Measurements from ENCODE around the gene LTBP1. TPM values are rescaled to one million over a fixed set of nuclear protein-coding genes. Genes with fewer than 3 reads are reported as not detected.

LTBP1 gene
- total and polyA plus RNA-seq, 2 experiments from 2014 or later: 15.7 to 49.8 TPM

DNA sequence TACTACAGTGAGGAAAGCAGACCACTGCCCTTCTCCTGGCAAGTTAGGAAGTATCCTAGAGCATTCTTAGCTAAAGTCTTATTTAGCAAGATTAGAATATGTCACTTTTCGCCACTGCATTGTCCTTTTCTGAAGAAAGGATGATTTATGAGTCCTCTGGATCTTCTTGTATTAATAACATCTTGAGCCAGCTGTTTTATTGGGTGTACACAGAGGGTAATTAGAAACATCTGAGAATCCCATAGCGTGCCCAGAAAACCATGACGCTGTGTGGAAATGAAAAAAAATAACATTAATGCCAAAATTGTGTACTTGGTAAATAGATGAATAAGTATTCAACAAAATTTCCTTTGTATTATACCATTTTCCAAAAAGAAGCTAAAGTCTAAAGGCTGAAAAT is 198.7 kb downstream of the LTBP1 start (continued):
- TF ChIP-seq, protein P1, sequence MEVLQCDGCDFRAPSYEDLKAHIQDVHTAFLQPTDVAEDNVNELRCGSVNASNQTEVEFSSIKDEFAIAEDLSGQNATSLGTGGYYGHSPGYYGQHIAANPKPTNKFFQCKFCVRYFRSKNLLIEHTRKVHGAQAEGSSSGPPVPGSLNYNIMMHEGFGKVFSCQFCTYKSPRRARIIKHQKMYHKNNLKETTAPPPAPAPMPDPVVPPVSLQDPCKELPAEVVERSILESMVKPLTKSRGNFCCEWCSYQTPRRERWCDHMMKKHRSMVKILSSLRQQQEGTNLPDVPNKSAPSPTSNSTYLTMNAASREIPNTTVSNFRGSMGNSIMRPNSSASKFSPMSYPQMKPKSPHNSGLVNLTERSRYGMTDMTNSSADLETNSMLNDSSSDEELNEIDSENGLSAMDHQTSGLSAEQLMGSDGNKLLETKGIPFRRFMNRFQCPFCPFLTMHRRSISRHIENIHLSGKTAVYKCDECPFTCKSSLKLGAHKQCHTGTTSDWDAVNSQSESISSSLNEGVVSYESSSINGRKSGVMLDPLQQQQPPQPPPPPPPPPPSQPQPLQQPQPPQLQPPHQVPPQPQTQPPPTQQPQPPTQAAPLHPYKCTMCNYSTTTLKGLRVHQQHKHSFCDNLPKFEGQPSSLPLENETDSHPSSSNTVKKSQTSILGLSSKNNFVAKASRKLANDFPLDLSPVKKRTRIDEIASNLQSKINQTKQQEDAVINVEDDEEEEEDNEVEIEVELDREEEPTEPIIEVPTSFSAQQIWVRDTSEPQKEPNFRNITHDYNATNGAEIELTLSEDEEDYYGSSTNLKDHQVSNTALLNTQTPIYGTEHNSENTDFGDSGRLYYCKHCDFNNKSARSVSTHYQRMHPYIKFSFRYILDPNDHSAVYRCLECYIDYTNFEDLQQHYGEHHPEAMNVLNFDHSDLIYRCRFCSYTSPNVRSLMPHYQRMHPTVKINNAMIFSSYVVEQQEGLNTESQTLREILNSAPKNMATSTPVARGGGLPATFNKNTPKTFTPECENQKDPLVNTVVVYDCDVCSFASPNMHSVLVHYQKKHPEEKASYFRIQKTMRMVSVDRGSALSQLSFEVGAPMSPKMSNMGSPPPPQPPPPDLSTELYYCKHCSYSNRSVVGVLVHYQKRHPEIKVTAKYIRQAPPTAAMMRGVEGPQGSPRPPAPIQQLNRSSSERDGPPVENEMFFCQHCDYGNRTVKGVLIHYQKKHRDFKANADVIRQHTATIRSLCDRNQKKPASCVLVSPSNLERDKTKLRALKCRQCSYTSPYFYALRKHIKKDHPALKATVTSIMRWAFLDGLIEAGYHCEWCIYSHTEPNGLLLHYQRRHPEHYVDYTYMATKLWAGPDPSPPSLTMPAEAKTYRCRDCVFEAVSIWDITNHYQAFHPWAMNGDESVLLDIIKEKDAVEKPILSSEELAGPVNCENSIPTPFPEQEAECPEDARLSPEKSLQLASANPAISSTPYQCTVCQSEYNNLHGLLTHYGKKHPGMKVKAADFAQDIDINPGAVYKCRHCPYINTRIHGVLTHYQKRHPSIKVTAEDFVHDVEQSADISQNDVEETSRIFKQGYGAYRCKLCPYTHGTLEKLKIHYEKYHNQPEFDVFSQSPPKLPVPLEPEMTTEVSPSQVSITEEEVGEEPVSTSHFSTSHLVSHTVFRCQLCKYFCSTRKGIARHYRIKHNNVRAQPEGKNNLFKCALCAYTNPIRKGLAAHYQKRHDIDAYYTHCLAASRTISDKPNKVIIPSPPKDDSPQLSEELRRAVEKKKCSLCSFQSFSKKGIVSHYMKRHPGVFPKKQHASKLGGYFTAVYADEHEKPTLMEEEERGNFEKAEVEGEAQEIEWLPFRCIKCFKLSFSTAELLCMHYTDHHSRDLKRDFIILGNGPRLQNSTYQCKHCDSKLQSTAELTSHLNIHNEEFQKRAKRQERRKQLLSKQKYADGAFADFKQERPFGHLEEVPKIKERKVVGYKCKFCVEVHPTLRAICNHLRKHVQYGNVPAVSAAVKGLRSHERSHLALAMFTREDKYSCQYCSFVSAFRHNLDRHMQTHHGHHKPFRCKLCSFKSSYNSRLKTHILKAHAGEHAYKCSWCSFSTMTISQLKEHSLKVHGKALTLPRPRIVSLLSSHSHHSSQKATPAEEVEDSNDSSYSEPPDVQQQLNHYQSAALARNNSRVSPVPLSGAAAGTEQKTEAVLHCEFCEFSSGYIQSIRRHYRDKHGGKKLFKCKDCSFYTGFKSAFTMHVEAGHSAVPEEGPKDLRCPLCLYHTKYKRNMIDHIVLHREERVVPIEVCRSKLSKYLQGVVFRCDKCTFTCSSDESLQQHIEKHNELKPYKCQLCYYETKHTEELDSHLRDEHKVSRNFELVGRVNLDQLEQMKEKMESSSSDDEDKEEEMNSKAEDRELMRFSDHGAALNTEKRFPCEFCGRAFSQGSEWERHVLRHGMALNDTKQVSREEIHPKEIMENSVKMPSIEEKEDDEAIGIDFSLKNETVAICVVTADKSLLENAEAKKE (CRISPR knock-in tag; IDR thresholded peaks at IDR 0.05): no peak
- TF ChIP-seq, protein P2, sequence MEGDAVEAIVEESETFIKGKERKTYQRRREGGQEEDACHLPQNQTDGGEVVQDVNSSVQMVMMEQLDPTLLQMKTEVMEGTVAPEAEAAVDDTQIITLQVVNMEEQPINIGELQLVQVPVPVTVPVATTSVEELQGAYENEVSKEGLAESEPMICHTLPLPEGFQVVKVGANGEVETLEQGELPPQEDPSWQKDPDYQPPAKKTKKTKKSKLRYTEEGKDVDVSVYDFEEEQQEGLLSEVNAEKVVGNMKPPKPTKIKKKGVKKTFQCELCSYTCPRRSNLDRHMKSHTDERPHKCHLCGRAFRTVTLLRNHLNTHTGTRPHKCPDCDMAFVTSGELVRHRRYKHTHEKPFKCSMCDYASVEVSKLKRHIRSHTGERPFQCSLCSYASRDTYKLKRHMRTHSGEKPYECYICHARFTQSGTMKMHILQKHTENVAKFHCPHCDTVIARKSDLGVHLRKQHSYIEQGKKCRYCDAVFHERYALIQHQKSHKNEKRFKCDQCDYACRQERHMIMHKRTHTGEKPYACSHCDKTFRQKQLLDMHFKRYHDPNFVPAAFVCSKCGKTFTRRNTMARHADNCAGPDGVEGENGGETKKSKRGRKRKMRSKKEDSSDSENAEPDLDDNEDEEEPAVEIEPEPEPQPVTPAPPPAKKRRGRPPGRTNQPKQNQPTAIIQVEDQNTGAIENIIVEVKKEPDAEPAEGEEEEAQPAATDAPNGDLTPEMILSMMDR (conservative IDR thresholded peaks at IDR 0.05; ENCODE audit: low read depth in 2 of 2): no peak
- TF ChIP-seq ZNF114 (CRISPR knock-in tag; IDR thresholded peaks at IDR 0.05) (no peak), NANOG (IDR thresholded peaks at IDR 0.05; ENCODE audit: borderline replicate concordance) (no peak)
- TF ChIP-seq, protein P3, sequence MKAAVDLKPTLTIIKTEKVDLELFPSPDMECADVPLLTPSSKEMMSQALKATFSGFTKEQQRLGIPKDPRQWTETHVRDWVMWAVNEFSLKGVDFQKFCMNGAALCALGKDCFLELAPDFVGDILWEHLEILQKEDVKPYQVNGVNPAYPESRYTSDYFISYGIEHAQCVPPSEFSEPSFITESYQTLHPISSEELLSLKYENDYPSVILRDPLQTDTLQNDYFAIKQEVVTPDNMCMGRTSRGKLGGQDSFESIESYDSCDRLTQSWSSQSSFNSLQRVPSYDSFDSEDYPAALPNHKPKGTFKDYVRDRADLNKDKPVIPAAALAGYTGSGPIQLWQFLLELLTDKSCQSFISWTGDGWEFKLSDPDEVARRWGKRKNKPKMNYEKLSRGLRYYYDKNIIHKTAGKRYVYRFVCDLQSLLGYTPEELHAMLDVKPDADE (IDR thresholded peaks at IDR 0.05): no peak

DNA sequence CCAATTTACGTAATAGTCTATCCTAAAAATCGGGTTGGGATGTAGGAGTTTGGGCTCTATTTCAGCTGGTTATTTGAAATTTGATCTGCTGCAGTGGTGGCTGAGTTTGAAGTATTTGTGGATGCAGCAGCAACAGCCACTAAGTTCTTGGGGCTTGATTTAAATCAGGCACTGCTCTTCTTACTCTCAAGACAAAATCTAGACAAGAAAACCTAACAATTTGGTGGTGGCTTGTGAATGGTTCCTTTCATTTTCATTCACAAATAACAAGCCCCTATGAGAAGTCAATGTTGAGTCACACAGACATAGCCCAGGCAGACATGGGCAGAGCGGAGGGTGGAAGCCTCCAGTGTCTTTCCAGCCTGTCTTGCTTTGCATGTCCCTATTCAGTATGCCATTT is 199.3 kb downstream of the LTBP1 start:
- Histone ChIP-seq H3K27me3 (ENCODE audit: insufficient read depth) (no peaks in the 10 kb centered on the region), H4K20me1 (replicated peaks; ENCODE audit: insufficient read depth) (no peaks in the 10 kb centered on the region), H2AFZ (no peak overlapping the region), H3K4me1 (ENCODE audit: insufficient read depth) (no peaks in the 10 kb centered on the region), H3K36me3 (ENCODE audit: insufficient read depth) (no peaks in the 10 kb centered on the region), H3K4me2 (no peak overlapping the region), H3K9me2 (ENCODE audit: insufficient read depth) (no peaks in the 10 kb centered on the region), H3K27ac (ENCODE audit: low read depth) (no peak overlapping the region), H3K4me3 (no peak overlapping the region), H3F3A (replicated peaks; ENCODE audit: low read depth) (no peaks in the 10 kb centered on the region), H3K79me2 (replicated peaks; ENCODE audit: insufficient read depth) (no peaks in the 10 kb centered on the region)
- TF ChIP-seq POLR2AphosphoS5 (IDR thresholded peaks at IDR 0.05; ENCODE audit: low read depth) (no peak), NANOG (IDR thresholded peaks at IDR 0.05; ENCODE audit: borderline replicate concordance) (no peak), ZNF331 (CRISPR knock-in tag; IDR thresholded peaks at IDR 0.05; ENCODE audit: low read depth) (no peak)
- TF ChIP-seq, protein P3 (IDR thresholded peaks at IDR 0.05): no peak
- TF ChIP-seq, protein P2 (conservative IDR thresholded peaks at IDR 0.05; ENCODE audit: low read depth in 2 of 2): no peak
- Mint-ChIP-seq H3K27ac (no peak overlapping the region), H3K27me3 (ENCODE audit: insufficient read depth, low read depth, poor library complexity) (no peaks in the 10 kb centered on the region), H3K4me3 (no peak overlapping the region), H3K9me3 (no peaks in the 10 kb centered on the region; the same call in 2 of the 3 replicates), H3K36me3 (ENCODE audit: low read depth) (no peaks in the 10 kb centered on the region), H3K4me1 (peaks cover 11% of the 10 kb centered on the region)
- no peak for ATAC-seq
- no peak for DNase-seq (ENCODE audit: low spot score)

Data from GM23338 (cell line).